ENCODE data around the gene PALLD.

PALLD gene

GRCh38 chr4:168612450-168613135 lies 115.7 kb downstream of the PALLD start:
- no peak for DNase-seq (ENCODE audit: insufficient read length, low spot score)
- FAIRE-seq: no peak
- TF ChIP-seq CTCF (IDR thresholded peaks at IDR 0.05; ENCODE audit: insufficient read depth, missing control alignments): no peak

- DNase-seq (ENCODE audit: insufficient read length, low spot score): no peak
- FAIRE-seq: no peak
- no peak for TF ChIP-seq CTCF (IDR thresholded peaks at IDR 0.05; ENCODE audit: insufficient read depth, missing control alignments)
These were observed 117.0 kb downstream of the PALLD start for GRCh38 chr4:168613869-168614268.

GRCh38 chr4:168614281-168615057 lies 117.6 kb downstream of the PALLD start:
- DNase-seq (ENCODE audit: insufficient read length, low spot score): no peak
- FAIRE-seq: no peak
- TF ChIP-seq CTCF (IDR thresholded peaks at IDR 0.05; ENCODE audit: insufficient read depth, missing control alignments): no peak

GRCh38 chr4:168615294-168616065 lies 118.6 kb downstream of the PALLD start:
- TF ChIP-seq CTCF (IDR thresholded peaks at IDR 0.05; ENCODE audit: insufficient read depth, missing control alignments): no peak
- DNase-seq (ENCODE audit: insufficient read length, low spot score) (no peak), FAIRE-seq (no peak)

GRCh38 chr4:168618577-168619265 lies 121.9 kb downstream of the PALLD start:
- DNase-seq (ENCODE audit: insufficient read length, low spot score): no peak
- TF ChIP-seq CTCF (IDR thresholded peaks at IDR 0.05; ENCODE audit: insufficient read depth, missing control alignments): no peak
- FAIRE-seq: no peak

- FAIRE-seq (no peak), DNase-seq (ENCODE audit: insufficient read length, low spot score) (no peak)
- no peak for TF ChIP-seq CTCF (IDR thresholded peaks at IDR 0.05; ENCODE audit: insufficient read depth, missing control alignments)
These were observed 122.4 kb downstream of the PALLD start for GRCh38 chr4:168619266-168619631.

Data from D721Med (cell line).